SK-N-SH (cell line): ENCODE data around the gene CGN. TPM values are rescaled to one million over a fixed set of nuclear protein-coding genes. Genes with fewer than 3 reads are reported as not detected.

ENCODE experiments used
- CTCF ChIA-PET: fragments of 300-600, 350-600 bp; formaldehyde crosslinking; extraction: SDS; loops from one replicate; lab custom pipeline; 2021; lab: Yijun Ruan, JAX
- POLR2A ChIA-PET: fragments of 350-600 bp; sonication (Branson Sonifier 250); formaldehyde crosslinking; extraction: SDS; loops from one replicate; lab custom pipeline; 2020; ENCODE audit warnings: antibody characterized with exemption, inconsistent platforms; lab: Yijun Ruan, JAX
- DNase-seq: peaks from one replicate; pipeline ENCODE4 v3.0.0; 2012
- H2AFZ ChIP-seq: fragments of 200-600 bp; sonication (generic); 2 replicates; pipeline ENCODE4 v1.8.1; 2016; ENCODE audit warnings: antibody characterized with exemption, mild to moderate bottlenecking, low read depth
- H3F3A ChIP-seq: fragments of 200-600 bp; sonication (generic); replicated peaks from 2 replicates; pipeline ENCODE3; 2016; ENCODE audit warnings: antibody characterized with exemption, mild to moderate bottlenecking; ENCODE audit not compliant: insufficient read depth
- H3K27ac ChIP-seq, 2 experiments: fragments of 200-500 bp in 1 of 2; fragments of 200-600 bp in 1 of 2; sonication (Bioruptor generic) in 1 of 2; sonication (generic), shearing (Covaris generic) in 1 of 2; 2 replicates each; pipeline versions ENCODE4 v1.5.1 to v1.6.1; 2014 to 2016; ENCODE audit warnings: low read depth in 2 of 2, inconsistent platforms in 1 of 2, low read length in 1 of 2, mild to moderate bottlenecking in 1 of 2, mixed read lengths in 1 of 2
- H3K27me3 ChIP-seq: fragments of 200-600 bp; sonication (generic), shearing (Covaris generic); 2 replicates; pipeline ENCODE4 v1.6.1; 2016; ENCODE audit warnings: mixed run types; ENCODE audit not compliant: insufficient read depth
- H3K36me3 ChIP-seq, 2 experiments: fragments of 200-500 bp in 1 of 2; fragments of 200-600 bp in 1 of 2; sonication (Bioruptor generic) in 1 of 2; sonication (generic) in 1 of 2; replicated peaks in 1 of 2; 2 replicates each; pipeline versions ENCODE3 to v1.5.1; 2014 to 2016; ENCODE audit warnings: low read length in 1 of 2, mild to moderate bottlenecking in 1 of 2; ENCODE audit not compliant: insufficient read depth in 2 of 2, control insufficient read depth in 1 of 2
- H3K4me1 ChIP-seq, 2 experiments: fragments of 200-500 bp in 1 of 2; fragments of 200-600 bp in 1 of 2; sonication (Bioruptor generic) in 1 of 2; sonication (generic), shearing (Covaris generic) in 1 of 2; 2 replicates each; pipeline versions ENCODE4 v1.5.1 to v1.6.1; 2014 to 2016; ENCODE audit warnings: low read depth in 1 of 2, low read length in 1 of 2, mixed run types in 1 of 2; ENCODE audit not compliant: insufficient read depth in 2 of 2, control insufficient read depth in 1 of 2
- H3K4me2 ChIP-seq: fragments of 200-600 bp; sonication (generic), shearing (Covaris generic); 2 replicates; pipeline ENCODE4 v1.6.1; 2017; ENCODE audit warnings: mixed run types
- H3K4me3 ChIP-seq, 2 experiments: fragments of 200-500 bp in 1 of 2; fragments of 200-600 bp in 1 of 2; sonication (Bioruptor generic) in 1 of 2; sonication (generic), shearing (Covaris generic) in 1 of 2; 2 replicates each; pipeline versions ENCODE4 v1.5.1 to v1.8.1; 2014 to 2016; ENCODE audit warnings: low read depth in 2 of 2, inconsistent platforms in 1 of 2, low read length in 1 of 2, mild to moderate bottlenecking in 1 of 2, mixed read lengths in 1 of 2, moderate library complexity in 1 of 2
- H3K79me2 ChIP-seq: fragments of 200-600 bp; sonication (generic); 2 replicates; pipeline ENCODE4 v1.8.1; 2017; ENCODE audit warnings: mild to moderate bottlenecking; ENCODE audit not compliant: insufficient read depth
- H3K9ac ChIP-seq: fragments of 200-600 bp; sonication (generic); 2 replicates; pipeline ENCODE4 v1.6.1; 2017; ENCODE audit warnings: mixed run types
- H3K9me2 ChIP-seq: fragments of 200-600 bp; sonication (generic); 2 replicates; pipeline ENCODE4 v1.6.1; 2017; ENCODE audit warnings: mixed run types
- H3K9me3 ChIP-seq: fragments of 200-600 bp; sonication (generic); 2 replicates; pipeline ENCODE4 v1.6.1; 2017; ENCODE audit warnings: mixed run types, mild to moderate bottlenecking, moderate library complexity
- H4K20me1 ChIP-seq: fragments of 200-600 bp; sonication (generic); 2 replicates; pipeline ENCODE4 v1.6.1; 2017; ENCODE audit warnings: mild to moderate bottlenecking, mixed run types; ENCODE audit not compliant: insufficient read depth
- CHD2 ChIP-seq: fragments of 150-350 bp; IDR thresholded peaks from 2 replicates; pipeline ENCODE4 v1.6.1; 2018; ENCODE audit warnings: low read length; ENCODE audit not compliant: partially characterized antibody
- EP300 ChIP-seq, 2 experiments: IDR thresholded peaks; 2 replicates each; pipeline versions ENCODE4 v1.4.0 to v1.6.1; 2012; ENCODE audit warnings: borderline replicate concordance in 1 of 2, low read depth in 1 of 2, low read length in 1 of 2
- EZH2phosphoT487 ChIP-seq: fragments of 200-600 bp; sonication (generic); IDR thresholded peaks from 2 replicates; pipeline ENCODE4 v1.6.1; 2017; ENCODE audit warnings: low read depth, mixed run types, mild to moderate bottlenecking, antibody characterized with exemption, moderate library complexity, borderline replicate concordance
- FOSL2 ChIP-seq: IDR thresholded peaks from 2 replicates; pipeline ENCODE4 v1.4.0; 2012; ENCODE audit warnings: low read depth, mild to moderate bottlenecking, moderate library complexity, borderline replicate concordance
- GABPA ChIP-seq: IDR thresholded peaks from 2 replicates; pipeline ENCODE4 v1.4.0; 2012; ENCODE audit warnings: low read depth, mild to moderate bottlenecking
- MAX ChIP-seq: IDR thresholded peaks from 2 replicates; pipeline ENCODE4 v1.4.0; 2012; ENCODE audit warnings: low read depth
- MXI1 ChIP-seq: IDR thresholded peaks from 2 replicates; pipeline ENCODE4 v1.6.1; 2012; ENCODE audit warnings: mild to moderate bottlenecking, low read depth, low read length, improper control_type of control experiment
- NFIC ChIP-seq: IDR thresholded peaks from 2 replicates; pipeline ENCODE4 v1.4.0; 2012; ENCODE audit warnings: borderline replicate concordance
- RAD21 ChIP-seq: IDR thresholded peaks from 2 replicates; pipeline ENCODE4 v1.6.1; 2012; ENCODE audit warnings: mild to moderate bottlenecking, low read length
- RCOR1 ChIP-seq: fragments of 150-350 bp; IDR thresholded peaks from 2 replicates; pipeline ENCODE4 v1.6.1; 2017; ENCODE audit warnings: antibody characterized with exemption, low read length
- SMC3 ChIP-seq: IDR thresholded peaks from 2 replicates; pipeline ENCODE4 v1.6.1; 2012; ENCODE audit warnings: low read depth, low read length, improper control_type of control experiment
- TCF12 ChIP-seq: IDR thresholded peaks from 2 replicates; pipeline ENCODE4 v1.4.0; 2012
- USF2 ChIP-seq: fragments of 150-350 bp; IDR thresholded peaks from 2 replicates; pipeline ENCODE4 v1.6.1; 2017; ENCODE audit warnings: antibody characterized with exemption, low read length, low read depth, borderline replicate concordance
- WGBS: methylation state at CpG from one replicate; pipeline ENCODE4 v1.1.6; 2017; ENCODE audit warnings: low lambda C conversion rate; 5-methylcytosine and 5-hydroxymethylcytosine counted together
- polyA plus RNA-seq, 3 experiments: library from polyadenylated mRNA; depleted of rRNA; stranded (reverse); fragments of >200 nt; gene quantifications; 2 replicates each; pipeline ENCODE4 v1.2.3, GENCODE V29; 2012
- TF ChIP-seq, protein P1 (sequence below): fragments of 200-600 bp; sonication (generic); IDR thresholded peaks from 2 replicates; pipeline ENCODE4 v1.6.1; 2017; ENCODE audit warnings: antibody characterized with exemption, mild to moderate bottlenecking, moderate library complexity

The CGN gene
- polyA plus RNA-seq, 1 of the 3 experiments (the other 2 are of a cell fraction), result 0.36 TPM

GRCh38 chr1:151508833-151509232 lies 2.4 kb upstream of the CGN start (continued):
- no peak for TF ChIP-seq TCF12

DNA sequence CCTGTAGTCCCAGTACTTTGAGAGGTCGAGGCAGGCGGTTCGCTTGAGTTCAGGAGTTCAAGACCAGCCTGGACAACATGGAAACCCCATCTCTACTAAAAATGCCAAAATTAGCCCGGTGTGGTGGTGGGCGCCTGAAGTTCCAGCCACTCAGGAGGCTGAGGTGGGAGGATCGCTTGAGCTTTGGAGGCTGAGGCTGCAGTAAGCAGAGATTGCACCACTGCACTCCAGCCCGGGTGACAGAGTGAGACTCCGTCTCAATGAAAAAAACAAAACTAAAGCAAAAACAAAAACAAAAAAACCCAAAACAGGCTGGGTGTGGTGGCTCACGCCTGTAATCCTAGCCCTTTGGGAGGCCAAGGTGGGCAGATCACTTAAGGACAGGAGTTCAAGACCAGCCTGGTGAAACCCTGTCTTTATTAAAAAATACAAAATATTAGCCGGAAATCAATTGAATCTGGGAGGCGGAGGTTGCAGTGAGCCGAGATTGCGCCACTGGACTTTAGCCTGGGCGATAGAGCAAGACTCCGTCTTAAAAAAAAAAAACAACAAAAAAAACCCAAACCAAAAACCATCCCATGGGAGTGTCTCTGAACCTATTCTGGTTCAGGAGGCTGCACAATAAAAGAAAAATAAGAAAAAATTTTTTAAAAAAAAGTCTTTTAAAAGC lies 1.7 kb upstream of the CGN start:
- POLR2A ChIA-PET, result no interaction called here
- no peak overlapping the region for H3K4me3 ChIP-seq

More for the DNA sequence above, 1.7 kb upstream of the CGN start:
- H4K20me1 ChIP-seq, result no peaks in the 10 kb centered on the region
- no peak overlapping the region for H3K27ac ChIP-seq
- H3F3A ChIP-seq, result peaks cover 9% of the 10 kb centered on the region
- DNase-seq, result no peak
- no peak overlapping the region for H3K4me2 ChIP-seq
- WGBS, result 91% methylated on average over 15 of the region's 15 CpGs
- no peak overlapping the region for H2AFZ ChIP-seq
- CTCF ChIA-PET, result interaction anchor here (1.2 kb wide), 2 partner anchors 24 to 169 kb away, joined by 3 read pairs; no protein-coding TSS in a partner anchor
- no peaks in the 10 kb centered on the region for H3K36me3 ChIP-seq
- peaks cover 4 to 31% of the 10 kb centered on the region in 2 experiments; a peak in 1 of 4 replicates for H3K4me1 ChIP-seq
- no peaks in the 10 kb centered on the region for H3K79me2 ChIP-seq
- H3K27me3 ChIP-seq, result peaks cover 15% of the 10 kb centered on the region; the same call in 1 of the 2 replicates
- H3K9me2 ChIP-seq, result no peaks in the 10 kb centered on the region
- no peak overlapping the region for H3K9ac ChIP-seq
- H3K9me3 ChIP-seq, result no peaks in the 10 kb centered on the region
- TF ChIP-seq RCOR1 (no peak), NFIC (no peak), RAD21 (no peak), EZH2phosphoT487 (no peak), SMC3 (no peak), EP300 (IDR thresholded peaks at IDR 0.05; ENCODE audit: borderline replicate concordance in 1 of 2, low read depth in 1 of 2, low read length in 1 of 2) (no peak), GABPA (no peak), CHD2 (no peak), MXI1 (no peak), MAX (no peak), FOSL2 (no peak), USF2 (no peak)
- TF ChIP-seq, protein P1, sequence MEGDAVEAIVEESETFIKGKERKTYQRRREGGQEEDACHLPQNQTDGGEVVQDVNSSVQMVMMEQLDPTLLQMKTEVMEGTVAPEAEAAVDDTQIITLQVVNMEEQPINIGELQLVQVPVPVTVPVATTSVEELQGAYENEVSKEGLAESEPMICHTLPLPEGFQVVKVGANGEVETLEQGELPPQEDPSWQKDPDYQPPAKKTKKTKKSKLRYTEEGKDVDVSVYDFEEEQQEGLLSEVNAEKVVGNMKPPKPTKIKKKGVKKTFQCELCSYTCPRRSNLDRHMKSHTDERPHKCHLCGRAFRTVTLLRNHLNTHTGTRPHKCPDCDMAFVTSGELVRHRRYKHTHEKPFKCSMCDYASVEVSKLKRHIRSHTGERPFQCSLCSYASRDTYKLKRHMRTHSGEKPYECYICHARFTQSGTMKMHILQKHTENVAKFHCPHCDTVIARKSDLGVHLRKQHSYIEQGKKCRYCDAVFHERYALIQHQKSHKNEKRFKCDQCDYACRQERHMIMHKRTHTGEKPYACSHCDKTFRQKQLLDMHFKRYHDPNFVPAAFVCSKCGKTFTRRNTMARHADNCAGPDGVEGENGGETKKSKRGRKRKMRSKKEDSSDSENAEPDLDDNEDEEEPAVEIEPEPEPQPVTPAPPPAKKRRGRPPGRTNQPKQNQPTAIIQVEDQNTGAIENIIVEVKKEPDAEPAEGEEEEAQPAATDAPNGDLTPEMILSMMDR, result no peak
